ENCODE results near the gene C11orf86.
A peak's percentile ranks its signal among the peaks of the same experiment; 100 is the strongest.
"Not testable (repeated sequence)": the region's sequence is repeated elsewhere in the genome, so short reads cannot be mapped to it uniquely, and the experiment has no call there.

C11orf86 gene

GRCh38 chr11:66974724-66975404 is at the start of gene C11orf86:
TSS of gene C11orf86 (plus strand) at chr11:66975304. CDS start at chr11:66975363, 59 bp downstream.
- DNase-seq, result no peak

GRCh38 chr11:66929753-66930152 is 45.4 kb upstream of the C11orf86 start:
- no peak for DNase-seq

GRCh38 chr11:66932543-66932942 is 42.6 kb upstream of the C11orf86 start:
- DNase-seq, result no peak

GRCh38 chr11:66933531-66933930 is 41.6 kb upstream of the C11orf86 start:
- DNase-seq, result no peak

- peak in 1 of 14 donors; percentile 24 for DNase-seq
These were observed 39.9 kb upstream of the C11orf86 start for GRCh38 chr11:66934950-66935779.

DNA sequence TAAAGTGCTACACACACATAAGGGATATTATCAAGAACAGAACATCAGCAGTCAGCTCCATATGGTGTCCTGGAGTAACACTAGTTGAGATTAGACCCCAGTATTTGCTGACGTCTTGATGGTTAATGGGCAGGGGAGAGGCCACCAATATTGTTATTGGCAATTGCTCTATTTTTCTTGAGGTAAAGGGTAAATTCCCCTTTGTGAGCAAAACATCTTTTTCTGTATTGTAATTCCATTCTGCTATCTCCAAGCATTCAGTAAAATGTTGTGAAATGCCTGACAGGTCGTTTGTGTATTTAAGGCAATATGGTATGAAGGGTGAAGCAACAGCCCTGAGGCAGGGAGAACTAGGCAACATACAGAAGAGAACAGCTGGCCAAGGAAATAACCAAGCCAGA is 38.8 kb upstream of the C11orf86 start:
- DNase-seq, result no peak

- no peak for DNase-seq
These were observed 37.8 kb upstream of the C11orf86 start for GRCh38 chr11:66937193-66937733.

DNA sequence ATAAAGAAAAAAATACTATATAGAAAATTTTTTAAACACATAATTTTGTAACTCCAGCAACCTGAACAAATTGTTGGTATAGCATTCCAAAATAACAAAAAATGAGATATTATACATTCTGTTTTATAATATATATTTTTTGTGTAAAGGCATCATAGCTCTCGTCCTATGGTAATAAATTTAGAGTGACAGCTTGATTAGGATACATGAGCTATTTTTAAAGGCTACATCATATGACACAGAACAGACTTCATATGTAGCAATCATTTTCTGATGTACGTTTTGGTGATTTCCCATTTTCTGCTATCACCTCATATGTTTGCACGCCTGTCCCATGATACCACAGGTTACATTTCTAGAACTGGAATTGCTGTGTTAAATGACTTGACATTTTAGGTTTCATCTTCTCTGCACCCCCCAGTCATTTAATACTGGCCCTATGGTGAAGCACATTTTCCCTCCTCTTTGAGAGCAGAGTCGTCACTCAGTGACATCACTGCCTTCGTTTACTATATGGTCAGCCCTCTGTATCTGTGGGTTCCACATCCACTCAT is 36.4 kb upstream of the C11orf86 start:
- DNase-seq, result no peak

DNA sequence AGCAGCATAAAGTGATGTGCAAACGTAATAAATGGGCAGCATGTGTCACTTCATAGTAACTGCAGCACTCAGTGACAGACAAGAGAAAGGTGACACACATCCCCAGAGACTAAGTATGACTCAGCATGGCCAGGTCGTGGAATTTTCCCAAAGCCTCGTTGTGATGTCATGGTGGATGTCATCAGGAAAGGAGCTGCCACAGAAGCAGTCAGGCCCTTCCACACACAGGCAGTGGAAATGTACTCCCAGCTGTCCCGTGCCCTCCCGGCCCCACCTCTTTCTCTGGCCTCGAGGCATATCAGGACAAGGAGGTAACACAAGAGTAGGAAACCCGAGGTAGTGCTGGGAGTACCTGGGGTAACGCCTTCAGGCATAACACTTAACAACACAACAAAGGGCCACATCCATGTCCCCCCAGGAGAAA is 25.0 kb upstream of the C11orf86 start:
- peak in 2 of 14 donors; percentile 34 to 68 for DNase-seq

- no peak for DNase-seq
These were observed 24.0 kb upstream of the C11orf86 start for GRCh38 chr11:66951135-66951534.

GRCh38 chr11:66951927-66952337 is 23.2 kb upstream of the C11orf86 start:
- peak in 2 of 14 donors; percentile 25 to 41 for DNase-seq

GRCh38 chr11:66953081-66953833 is 21.8 kb upstream of the C11orf86 start:
- DNase-seq, result no peak

DNA sequence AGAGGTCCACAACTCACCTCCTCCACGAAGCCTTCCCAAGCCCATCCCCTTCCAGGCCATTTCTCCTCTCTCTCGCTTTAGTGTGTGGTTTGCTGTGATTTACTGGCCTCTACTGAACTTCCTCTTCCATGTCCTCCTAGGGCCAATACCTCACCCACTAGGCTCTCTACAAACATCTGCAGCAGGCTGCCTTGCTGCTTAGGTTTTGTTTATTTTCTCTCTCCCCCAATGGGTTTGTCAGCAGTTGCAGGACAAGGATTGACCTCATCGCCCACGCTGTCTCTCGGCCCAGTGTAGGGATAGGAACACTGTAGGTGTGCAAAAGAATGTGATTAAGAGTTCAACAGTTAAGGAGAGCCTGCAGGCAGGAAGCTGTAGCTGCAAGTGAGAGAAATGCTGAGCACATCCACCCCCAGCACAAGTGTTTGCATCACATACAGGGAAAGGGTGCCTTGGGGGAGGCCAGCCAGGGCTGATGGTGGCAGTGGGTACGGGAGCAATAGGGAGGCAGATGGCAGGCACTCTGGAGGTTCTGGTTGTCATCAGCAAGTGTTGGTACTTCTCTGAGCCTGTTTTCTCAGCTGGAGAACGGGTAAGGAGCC is 18.3 kb upstream of the C11orf86 start:
- DNase-seq, result peak in 5 of 14 donors; percentile 14 to 37 (median 16)

GRCh38 chr11:66957971-66958231 is 17.2 kb upstream of the C11orf86 start:
- no peak for DNase-seq

DNA sequence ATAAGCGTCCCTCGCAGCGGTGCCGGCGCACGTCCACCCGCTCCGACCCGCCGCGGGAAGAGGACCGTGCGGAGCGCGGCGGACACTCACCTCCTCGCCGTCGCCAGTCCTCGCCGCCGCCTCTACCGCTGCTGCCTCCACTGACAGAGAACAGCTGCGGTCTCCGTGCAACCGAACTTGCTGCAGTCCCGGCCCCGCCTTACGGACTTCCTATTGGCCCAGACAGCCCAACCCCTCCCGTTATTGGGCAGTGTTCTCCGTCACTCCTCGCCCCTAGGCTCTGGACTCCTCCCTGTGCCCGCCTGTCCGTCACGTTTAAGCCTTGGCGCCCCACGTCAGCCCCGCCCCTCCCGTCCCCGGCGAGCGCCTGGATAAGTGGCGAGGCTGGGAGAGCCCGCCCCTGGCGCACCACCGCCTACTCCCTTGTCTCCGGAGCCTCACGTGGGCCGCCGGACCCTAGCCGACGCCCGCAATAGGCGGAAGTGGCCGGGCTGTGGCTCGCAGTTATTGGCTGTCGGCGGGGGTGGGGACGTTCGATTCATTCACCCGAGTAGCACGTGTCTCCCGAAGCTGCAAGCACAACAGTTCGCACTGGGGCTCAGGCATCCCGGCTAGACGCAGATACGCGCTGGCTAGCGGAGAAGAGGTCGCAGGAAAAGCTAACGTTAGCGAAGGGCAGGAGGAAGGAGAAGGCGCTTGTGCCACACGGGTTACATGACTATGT is 16.7 kb upstream of the C11orf86 start, which contains the start of gene PC:
Gene PC, minus strand, starts transcription at position 152 of the 724 bp plus-strand sequence. CDS start 86,224 bp downstream, outside the sequence.
- peak; percentile 88 to 100 (median 99) for DNase-seq

DNA sequence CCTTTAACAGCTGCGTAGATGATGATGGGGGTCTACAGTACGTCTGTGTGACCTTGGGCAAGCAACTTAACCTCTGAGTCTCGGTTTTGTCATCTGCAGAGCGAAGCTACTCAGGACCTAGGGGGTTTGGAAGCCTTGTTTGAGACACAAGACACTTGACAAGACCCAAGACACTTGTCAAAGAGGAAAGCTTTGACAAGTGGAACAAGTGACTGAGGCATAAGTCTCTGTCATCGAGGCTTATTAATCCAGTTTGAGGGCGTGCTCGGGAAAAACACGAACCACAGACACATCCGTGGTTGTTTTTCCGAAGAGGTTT is 16.2 kb upstream of the C11orf86 start:
- no peak for DNase-seq

DNA sequence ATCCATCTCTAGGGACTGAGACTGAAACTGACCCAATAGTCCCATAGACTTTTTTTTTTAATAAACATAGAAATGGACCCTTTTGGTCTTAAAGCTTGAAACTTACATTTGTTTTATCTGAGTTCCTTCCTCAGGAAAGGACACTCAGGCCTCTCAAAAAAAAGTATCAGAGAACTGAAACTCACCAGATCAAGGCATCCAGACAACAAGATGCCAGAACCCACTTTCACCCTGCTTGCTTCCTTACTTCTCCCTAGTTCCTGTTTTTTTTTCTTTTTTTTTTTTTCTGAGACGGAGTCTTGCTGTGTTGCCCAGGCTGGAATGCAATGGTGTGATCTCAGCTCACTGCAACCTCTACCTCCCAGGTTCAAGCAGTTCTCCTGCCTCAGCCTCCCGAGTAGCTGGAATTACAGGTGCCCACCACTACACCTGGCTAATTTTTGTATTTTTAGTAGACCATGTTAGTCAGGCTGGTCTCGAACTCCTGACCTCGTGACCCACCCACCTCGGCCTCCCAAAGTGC is 13.4 kb upstream of the C11orf86 start:
- not testable (repeated sequence) for DNase-seq

DNA sequence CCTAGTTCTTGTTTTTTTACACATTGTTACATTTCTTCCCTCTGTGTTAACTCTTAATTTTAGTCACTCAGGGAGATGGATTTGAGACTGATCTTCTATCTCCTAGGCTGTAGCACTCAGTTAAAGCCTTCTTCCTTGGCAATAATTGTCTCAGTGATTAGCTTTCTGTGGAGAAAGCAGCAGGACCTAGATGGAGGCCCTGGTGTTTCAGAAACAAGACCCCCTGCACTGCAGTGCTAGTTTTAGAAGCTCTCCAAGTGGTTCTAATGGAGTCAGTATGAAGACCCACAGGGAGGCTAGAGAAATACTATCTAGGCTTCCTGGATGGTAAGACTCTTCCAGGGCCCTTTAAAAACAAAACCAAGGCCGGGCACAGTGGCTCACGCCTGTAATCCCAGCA is 12.9 kb upstream of the C11orf86 start:
- DNase-seq, result no peak

DNA sequence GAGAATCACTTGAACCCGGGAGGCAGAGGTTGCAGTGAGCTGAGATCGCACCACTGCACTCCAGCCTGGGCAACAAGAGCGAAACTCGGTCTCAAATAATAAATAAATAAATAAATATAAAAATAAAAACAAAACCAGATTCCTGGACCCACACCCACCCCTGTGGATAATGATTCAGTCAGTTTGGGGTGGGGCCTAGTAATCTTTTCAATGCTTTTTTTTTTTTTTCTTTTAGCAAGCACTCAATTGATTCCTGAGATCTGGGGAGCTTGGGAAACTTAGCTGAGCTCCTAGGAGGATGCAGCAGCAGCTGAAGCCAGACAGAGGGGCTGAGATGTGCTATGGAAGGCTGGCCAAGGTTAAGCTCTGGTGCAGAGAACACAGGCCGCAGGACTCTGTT is 12.3 kb upstream of the C11orf86 start:
- DNase-seq, result no peak

GRCh38 chr11:66964495-66964894 is 10.6 kb upstream of the C11orf86 start:
- DNase-seq, result no peak

DNA sequence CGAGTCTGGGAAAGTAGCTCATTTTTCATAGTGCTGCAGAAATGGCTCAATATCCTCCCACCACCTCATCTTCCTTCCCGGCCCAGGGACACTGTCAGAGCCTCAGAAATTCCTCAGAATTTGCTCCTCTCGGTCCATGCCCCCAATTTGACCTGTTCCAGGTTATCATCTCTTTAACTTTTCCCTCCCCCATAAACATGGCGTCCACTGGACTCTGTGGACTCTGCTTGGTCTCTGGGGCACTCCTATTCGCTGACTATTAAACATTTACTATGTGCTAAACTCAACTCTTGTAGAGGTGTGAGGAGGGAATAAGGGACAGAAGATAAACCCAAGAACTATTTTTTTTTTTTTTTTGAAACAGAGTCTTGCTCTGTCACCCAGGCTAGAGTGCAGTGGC is 8.8 kb upstream of the C11orf86 start:
- no peak for DNase-seq
